ENCODE measurements around the gene GRPEL2. TPM values are rescaled to one million over a fixed set of nuclear protein-coding genes. Genes with fewer than 3 reads are reported as not detected.

Gene GRPEL2
- total and polyA plus RNA-seq, 10 donors = 4.6 to 17.7 (median 9.0) TPM

GRCh38 chr5:149358868-149359495 is 13.7 kb downstream of the GRPEL2 start:
- Histone ChIP-seq H3K9me3 (no peaks in the 10 kb centered on the region), H3K27me3 (replicated peaks in 1 of 7) (no peaks in the 10 kb centered on the region), H3K36me3 (peaks cover 0 to 22% (median 8%) of the 10 kb centered on the region in 6 donors), H3K4me1 (peaks cover 4 to 49% (median 30%) of the 10 kb centered on the region in 6 donors), H3K4me3 (peak overlapping the region in 2 of 8 donors; percentile 85 to 92), H3K27ac (peak overlapping the region in 3 of 8 donors; percentile 79 to 90 (median 88))
- WGBS, 5 donors = 86 to 93% (median 87%) methylated on average over 8 of the region's 8 CpGs
- DNase-seq = no peak
- intact Hi-C loops (cut with DNase I; ENCODE audit: low total_unique reads) = no loop called here
- TF ChIP-seq POLR2AphosphoS5 (IDR thresholded peaks at IDR 0.05) (no peak), POLR2A (IDR thresholded peaks at IDR 0.05) (no peak)
- TF ChIP-seq, protein P1, sequence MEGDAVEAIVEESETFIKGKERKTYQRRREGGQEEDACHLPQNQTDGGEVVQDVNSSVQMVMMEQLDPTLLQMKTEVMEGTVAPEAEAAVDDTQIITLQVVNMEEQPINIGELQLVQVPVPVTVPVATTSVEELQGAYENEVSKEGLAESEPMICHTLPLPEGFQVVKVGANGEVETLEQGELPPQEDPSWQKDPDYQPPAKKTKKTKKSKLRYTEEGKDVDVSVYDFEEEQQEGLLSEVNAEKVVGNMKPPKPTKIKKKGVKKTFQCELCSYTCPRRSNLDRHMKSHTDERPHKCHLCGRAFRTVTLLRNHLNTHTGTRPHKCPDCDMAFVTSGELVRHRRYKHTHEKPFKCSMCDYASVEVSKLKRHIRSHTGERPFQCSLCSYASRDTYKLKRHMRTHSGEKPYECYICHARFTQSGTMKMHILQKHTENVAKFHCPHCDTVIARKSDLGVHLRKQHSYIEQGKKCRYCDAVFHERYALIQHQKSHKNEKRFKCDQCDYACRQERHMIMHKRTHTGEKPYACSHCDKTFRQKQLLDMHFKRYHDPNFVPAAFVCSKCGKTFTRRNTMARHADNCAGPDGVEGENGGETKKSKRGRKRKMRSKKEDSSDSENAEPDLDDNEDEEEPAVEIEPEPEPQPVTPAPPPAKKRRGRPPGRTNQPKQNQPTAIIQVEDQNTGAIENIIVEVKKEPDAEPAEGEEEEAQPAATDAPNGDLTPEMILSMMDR (IDR thresholded peaks at IDR 0.05 in 8 of 11, conservative IDR thresholded peaks at IDR 0.05 in 3 of 11) = no peak

DNA sequence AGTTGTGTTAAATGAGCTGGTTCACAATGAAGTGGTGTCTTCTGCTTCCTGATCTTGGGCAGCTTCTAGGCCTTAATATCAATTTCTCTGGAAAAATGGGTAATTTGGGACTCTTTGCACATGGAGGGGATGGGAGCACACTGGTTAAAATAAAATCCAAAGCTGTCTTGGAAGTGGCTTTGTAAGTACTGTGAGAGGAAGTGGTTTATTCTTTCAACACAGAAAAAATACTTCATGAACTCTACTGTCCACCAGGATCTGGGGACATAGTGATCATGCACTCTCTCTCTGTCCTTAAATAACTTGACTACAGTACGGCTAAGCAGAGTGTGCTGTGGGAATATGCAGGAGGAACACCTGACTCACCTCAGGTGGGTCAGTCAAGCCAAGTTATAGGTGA is 15.0 kb downstream of the GRPEL2 start:
- WGBS, 5 donors = 40 to 65% (median 50%) methylated on average over 1 of the region's 1 CpG
- Histone ChIP-seq H3K4me1 (peaks cover 4 to 45% (median 30%) of the 10 kb centered on the region in 6 donors), H3K9me3 (no peaks in the 10 kb centered on the region), H3K4me3 (no peak overlapping the region), H3K27me3 (replicated peaks in 1 of 7) (no peaks in the 10 kb centered on the region), H3K27ac (peak overlapping the region in 4 of 8 donors; percentile 4 to 46 (median 32)), H3K36me3 (peaks cover 0 to 9% (median 3%) of the 10 kb centered on the region in 6 donors)
- TF ChIP-seq POLR2AphosphoS5 (IDR thresholded peaks at IDR 0.05) = no peak
- TF ChIP-seq POLR2A (IDR thresholded peaks at IDR 0.05) = no peak
- TF ChIP-seq, protein P1 (IDR thresholded peaks at IDR 0.05 in 8 of 11, conservative IDR thresholded peaks at IDR 0.05 in 3 of 11) = no peak
- no peak for DNase-seq
- intact Hi-C loops (cut with DNase I; ENCODE audit: low total_unique reads) = no loop called here

GRCh38 chr5:149362541-149362940 is 17.2 kb downstream of the GRPEL2 start:
- WGBS, 5 donors = 91 to 96% (median 95%) methylated on average over 9 to 12 of the region's 12 CpGs
- Histone ChIP-seq H3K4me1 (peaks cover under 1 to 40% (median 26%) of the 10 kb centered on the region in 6 donors), H3K27ac (no peak overlapping the region), H3K9me3 (no peaks in the 10 kb centered on the region), H3K4me3 (no peak overlapping the region), H3K36me3 (peaks cover 0 to 3% (median 0%) of the 10 kb centered on the region in 6 donors), H3K27me3 (replicated peaks in 1 of 7) (no peaks in the 10 kb centered on the region)
- DNase-seq = no peak
- no peak for TF ChIP-seq POLR2AphosphoS5 (IDR thresholded peaks at IDR 0.05)
- TF ChIP-seq, protein P1 (IDR thresholded peaks at IDR 0.05 in 8 of 11, conservative IDR thresholded peaks at IDR 0.05 in 3 of 11) = no peak
- no peak for TF ChIP-seq POLR2A (IDR thresholded peaks at IDR 0.05)
- intact Hi-C loops (cut with DNase I; ENCODE audit: low total_unique reads) = no loop called here

DNA sequence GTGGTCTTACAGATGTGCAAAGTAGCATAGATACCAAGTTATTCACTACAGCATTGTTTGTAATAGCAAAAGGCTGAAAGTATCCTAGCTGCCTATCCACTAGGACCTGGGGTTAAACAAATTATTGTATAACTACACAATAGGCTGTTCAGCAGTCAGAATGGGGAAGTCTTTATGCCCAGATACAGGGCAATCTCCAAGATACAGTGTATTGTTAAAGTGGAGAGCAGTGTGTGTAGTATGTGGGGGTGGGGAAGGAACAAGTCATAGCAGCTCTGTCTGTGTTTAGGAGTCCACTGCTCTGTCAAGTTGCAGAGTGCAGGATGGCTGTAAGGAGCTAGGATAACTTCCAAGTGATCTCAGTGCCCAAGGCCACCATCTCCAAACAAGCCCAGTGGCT is 18.1 kb downstream of the GRPEL2 start:
- Histone ChIP-seq H3K4me3 (no peak overlapping the region), H3K27ac (no peak overlapping the region), H3K36me3 (peaks cover 0 to 3% (median 0%) of the 10 kb centered on the region in 6 donors), H3K27me3 (replicated peaks in 1 of 7) (no peaks in the 10 kb centered on the region), H3K9me3 (no peaks in the 10 kb centered on the region), H3K4me1 (peaks cover 0 to 39% (median 23%) of the 10 kb centered on the region in 6 donors)
- intact Hi-C loops (cut with DNase I; ENCODE audit: low total_unique reads) = no loop called here
- no peak for TF ChIP-seq POLR2A (IDR thresholded peaks at IDR 0.05)
- TF ChIP-seq, protein P1 (IDR thresholded peaks at IDR 0.05 in 8 of 11, conservative IDR thresholded peaks at IDR 0.05 in 3 of 11) = no peak
- TF ChIP-seq POLR2AphosphoS5 (IDR thresholded peaks at IDR 0.05) = no peak
- no peak for DNase-seq

All from spleen (tissue), 11 donors.